ENCODE measurements around the gene HEXD. TPM values are rescaled to one million over a fixed set of nuclear protein-coding genes. Genes with fewer than 3 reads are reported as not detected.

The HEXD gene
- total RNA-seq, 1 experiment from 2014 or later: 16.2 TPM

DNA sequence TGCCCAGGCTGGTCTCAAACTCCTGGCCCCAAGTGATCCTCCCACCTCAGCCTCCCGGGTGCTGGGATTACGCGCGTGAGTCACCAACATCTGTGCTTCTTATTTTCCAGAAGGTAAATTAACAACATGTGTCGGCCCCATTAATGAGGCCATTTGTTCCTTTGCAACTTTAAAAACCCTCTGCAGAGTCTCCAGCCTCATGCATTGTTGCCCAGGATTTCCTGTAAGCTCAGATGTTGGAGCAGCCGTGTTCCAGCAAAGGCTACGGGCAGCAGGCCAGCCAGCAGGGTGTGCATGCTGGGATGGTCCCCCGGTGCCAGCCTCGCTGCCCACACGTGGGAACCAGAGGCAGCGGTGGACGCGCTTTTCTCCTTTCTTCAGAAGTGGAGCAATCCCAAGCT, 19.1 kb upstream of the HEXD start:
- Mint-ChIP-seq H3K36me3 (ENCODE audit: insufficient read depth, unreplicated experiment) (peaks cover 35% of the 10 kb centered on the region), H3K27me3 (ENCODE audit: insufficient read depth, unreplicated experiment) (no peaks in the 10 kb centered on the region), H3K27ac (ENCODE audit: low read depth, unreplicated experiment) (no peak overlapping the region), H3K9me3 (ENCODE audit: unreplicated experiment) (no peaks in the 10 kb centered on the region), H3K4me1 (ENCODE audit: insufficient read depth, unreplicated experiment) (peaks cover 21% of the 10 kb centered on the region), H3K4me3 (ENCODE audit: unreplicated experiment) (no peak overlapping the region)
- TF ChIP-seq, protein P1, sequence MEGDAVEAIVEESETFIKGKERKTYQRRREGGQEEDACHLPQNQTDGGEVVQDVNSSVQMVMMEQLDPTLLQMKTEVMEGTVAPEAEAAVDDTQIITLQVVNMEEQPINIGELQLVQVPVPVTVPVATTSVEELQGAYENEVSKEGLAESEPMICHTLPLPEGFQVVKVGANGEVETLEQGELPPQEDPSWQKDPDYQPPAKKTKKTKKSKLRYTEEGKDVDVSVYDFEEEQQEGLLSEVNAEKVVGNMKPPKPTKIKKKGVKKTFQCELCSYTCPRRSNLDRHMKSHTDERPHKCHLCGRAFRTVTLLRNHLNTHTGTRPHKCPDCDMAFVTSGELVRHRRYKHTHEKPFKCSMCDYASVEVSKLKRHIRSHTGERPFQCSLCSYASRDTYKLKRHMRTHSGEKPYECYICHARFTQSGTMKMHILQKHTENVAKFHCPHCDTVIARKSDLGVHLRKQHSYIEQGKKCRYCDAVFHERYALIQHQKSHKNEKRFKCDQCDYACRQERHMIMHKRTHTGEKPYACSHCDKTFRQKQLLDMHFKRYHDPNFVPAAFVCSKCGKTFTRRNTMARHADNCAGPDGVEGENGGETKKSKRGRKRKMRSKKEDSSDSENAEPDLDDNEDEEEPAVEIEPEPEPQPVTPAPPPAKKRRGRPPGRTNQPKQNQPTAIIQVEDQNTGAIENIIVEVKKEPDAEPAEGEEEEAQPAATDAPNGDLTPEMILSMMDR (IDR thresholded peaks at IDR 0.05; ENCODE audit: unreplicated experiment): no peak
- BruUV-seq (replicated peaks): no TSS peak
- CTCF ChIA-PET: interaction anchor here (1.1 kb wide), 1 partner anchor 153 kb away, joined by 3 read pairs; no protein-coding TSS in a partner anchor
- no peak for DNase-seq (ENCODE audit: unreplicated experiment)
- intact Hi-C loops (cut with micrococcal nuclease): no loop called here
- POLR2A ChIA-PET: interaction anchor here (0.8 kb wide), 1 partner anchor 133 kb away, joined by 5 read pairs; no protein-coding TSS in a partner anchor

DNA sequence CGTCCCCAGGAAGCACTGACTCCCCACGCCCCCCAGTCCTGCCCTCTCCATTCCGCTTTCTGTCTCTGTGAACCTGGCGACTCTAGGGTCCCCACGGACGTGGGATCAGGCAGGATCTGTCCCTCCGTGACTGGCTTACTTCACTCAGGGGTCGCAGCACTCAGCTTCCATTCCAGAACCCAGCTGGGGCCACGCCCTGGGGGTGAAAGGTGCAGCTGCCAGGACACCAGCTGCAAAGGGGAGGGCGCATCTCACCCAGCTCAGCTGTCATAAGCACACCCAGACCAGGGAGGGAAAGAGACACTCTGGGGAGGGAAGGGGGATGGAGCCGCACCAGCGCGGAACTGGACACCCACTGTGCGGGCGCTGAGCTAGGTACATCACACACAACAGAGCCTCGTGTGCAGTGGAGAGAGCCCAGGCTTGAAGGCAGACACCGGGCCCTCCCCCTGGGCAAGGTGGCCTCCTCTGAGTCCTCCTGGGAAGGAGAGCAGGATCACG, 18.5 kb upstream of the HEXD start:
- Mint-ChIP-seq H3K9me3 (ENCODE audit: unreplicated experiment) (no peaks in the 10 kb centered on the region), H3K4me1 (ENCODE audit: insufficient read depth, unreplicated experiment) (peaks cover 21% of the 10 kb centered on the region), H3K36me3 (ENCODE audit: insufficient read depth, unreplicated experiment) (peaks cover 41% of the 10 kb centered on the region), H3K4me3 (ENCODE audit: unreplicated experiment) (no peak overlapping the region), H3K27ac (ENCODE audit: low read depth, unreplicated experiment) (no peak overlapping the region), H3K27me3 (ENCODE audit: insufficient read depth, unreplicated experiment) (no peaks in the 10 kb centered on the region)
- no TSS peak for BruUV-seq (replicated peaks)
- DNase-seq (ENCODE audit: unreplicated experiment): no peak
- intact Hi-C loops (cut with micrococcal nuclease): no loop called here
- TF ChIP-seq, protein P1 (IDR thresholded peaks at IDR 0.05; ENCODE audit: unreplicated experiment): no peak
- POLR2A ChIA-PET: interaction anchor here (0.7 to 1.6 kb wide), 4 partner anchors 16 to 132 kb away, joined by 3 to 5 read pairs (median 4); no protein-coding TSS in a partner anchor
- CTCF ChIA-PET: interaction anchor here (1.1 kb wide), 1 partner anchor 152 kb away, joined by 3 read pairs; no protein-coding TSS in a partner anchor

- intact Hi-C loops (cut with micrococcal nuclease): no loop called here
- ChIA-PET POLR2A (interaction anchor here (0.7 to 1.6 kb wide), 3 partner anchors 16 to 129 kb away, joined by 3 to 5 read pairs (median 3); no protein-coding TSS in a partner anchor), CTCF (interaction anchor here (1.1 kb wide), 1 partner anchor 151 kb away, joined by 3 read pairs; no protein-coding TSS in a partner anchor)
- H3K4me3 Mint-ChIP-seq (ENCODE audit: unreplicated experiment): no peak overlapping the region
- peaks cover 21% of the 10 kb centered on the region for H3K4me1 Mint-ChIP-seq (ENCODE audit: insufficient read depth, unreplicated experiment)
- H3K27me3 Mint-ChIP-seq (ENCODE audit: insufficient read depth, unreplicated experiment): no peaks in the 10 kb centered on the region
- peaks cover 41% of the 10 kb centered on the region for H3K36me3 Mint-ChIP-seq (ENCODE audit: insufficient read depth, unreplicated experiment)
- TF ChIP-seq, protein P1 (IDR thresholded peaks at IDR 0.05; ENCODE audit: unreplicated experiment): no peak
- no peak overlapping the region for H3K27ac Mint-ChIP-seq (ENCODE audit: low read depth, unreplicated experiment)
- DNase-seq (ENCODE audit: unreplicated experiment): no peak
- no peaks in the 10 kb centered on the region for H3K9me3 Mint-ChIP-seq (ENCODE audit: unreplicated experiment)
- BruUV-seq (replicated peaks): no TSS peak
Measured at GRCh38 chr17:82400206-82400605, 17.9 kb upstream of the HEXD start.

- intact Hi-C loops (cut with micrococcal nuclease): no loop called here
- TF ChIP-seq, protein P1 (IDR thresholded peaks at IDR 0.05; ENCODE audit: unreplicated experiment): no peak
- Mint-ChIP-seq H3K36me3 (ENCODE audit: insufficient read depth, unreplicated experiment) (peaks cover 41% of the 10 kb centered on the region), H3K9me3 (ENCODE audit: unreplicated experiment) (no peaks in the 10 kb centered on the region), H3K27me3 (ENCODE audit: insufficient read depth, unreplicated experiment) (no peaks in the 10 kb centered on the region), H3K4me1 (ENCODE audit: insufficient read depth, unreplicated experiment) (peaks cover 21% of the 10 kb centered on the region), H3K4me3 (ENCODE audit: unreplicated experiment) (no peak overlapping the region), H3K27ac (ENCODE audit: low read depth, unreplicated experiment) (no peak overlapping the region)
- no TSS peak for BruUV-seq (replicated peaks)
- ChIA-PET CTCF (no interaction called here), POLR2A (interaction anchor here (0.6 to 1.6 kb wide), 2 partner anchors 17 to 48 kb away, joined by 3 to 5 read pairs; no protein-coding TSS in a partner anchor)
- no peak for DNase-seq (ENCODE audit: unreplicated experiment)
Measured at GRCh38 chr17:82400830-82401229, 17.3 kb upstream of the HEXD start.
